Stimulated activated CD8-positive, alpha-beta memory T cell treated with anti-CD3 and anti-CD28 coated beads, Interleukin-7, amount 100 ng/mL, for 1 hour (primary cell): ENCODE results near the gene QSOX1.

ENCODE experiments used
- DNase-seq, 2 donors: peaks; one replicate each; pipeline ENCODE4 v3.0.0-alpha.2; 2020; ENCODE audit warnings: low read depth in 2 of 2

The QSOX1 gene

GRCh38 chr1:180234369-180235076 lies 79.9 kb downstream of the QSOX1 start:
- DNase-seq: no peak

DNA sequence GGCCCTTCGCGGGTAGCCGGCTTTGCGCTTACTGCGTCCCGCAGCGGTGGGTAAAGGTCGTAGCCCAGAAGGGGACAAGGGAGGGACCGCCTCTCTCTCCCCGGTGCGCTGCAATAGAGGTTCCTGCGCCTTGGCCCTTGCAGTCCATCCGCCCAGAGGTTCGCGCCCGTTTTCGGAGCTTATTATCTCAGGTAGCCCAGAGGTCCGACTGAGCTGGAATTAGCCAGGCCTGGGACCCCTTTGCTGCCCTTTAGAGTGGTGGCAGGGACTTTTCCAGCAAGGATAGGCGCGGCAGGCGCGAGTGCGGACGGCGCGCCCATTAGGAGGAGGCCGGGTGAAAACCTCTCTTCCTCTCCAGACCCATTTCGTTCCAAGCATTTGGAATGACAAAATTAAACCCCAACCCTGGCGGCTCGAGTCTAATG lies 80.4 kb downstream of the QSOX1 start:
- DNase-seq: no peak

- no peak for DNase-seq
Observed at GRCh38 chr1:180235502-180236239, 81.0 kb downstream of the QSOX1 start.

DNA sequence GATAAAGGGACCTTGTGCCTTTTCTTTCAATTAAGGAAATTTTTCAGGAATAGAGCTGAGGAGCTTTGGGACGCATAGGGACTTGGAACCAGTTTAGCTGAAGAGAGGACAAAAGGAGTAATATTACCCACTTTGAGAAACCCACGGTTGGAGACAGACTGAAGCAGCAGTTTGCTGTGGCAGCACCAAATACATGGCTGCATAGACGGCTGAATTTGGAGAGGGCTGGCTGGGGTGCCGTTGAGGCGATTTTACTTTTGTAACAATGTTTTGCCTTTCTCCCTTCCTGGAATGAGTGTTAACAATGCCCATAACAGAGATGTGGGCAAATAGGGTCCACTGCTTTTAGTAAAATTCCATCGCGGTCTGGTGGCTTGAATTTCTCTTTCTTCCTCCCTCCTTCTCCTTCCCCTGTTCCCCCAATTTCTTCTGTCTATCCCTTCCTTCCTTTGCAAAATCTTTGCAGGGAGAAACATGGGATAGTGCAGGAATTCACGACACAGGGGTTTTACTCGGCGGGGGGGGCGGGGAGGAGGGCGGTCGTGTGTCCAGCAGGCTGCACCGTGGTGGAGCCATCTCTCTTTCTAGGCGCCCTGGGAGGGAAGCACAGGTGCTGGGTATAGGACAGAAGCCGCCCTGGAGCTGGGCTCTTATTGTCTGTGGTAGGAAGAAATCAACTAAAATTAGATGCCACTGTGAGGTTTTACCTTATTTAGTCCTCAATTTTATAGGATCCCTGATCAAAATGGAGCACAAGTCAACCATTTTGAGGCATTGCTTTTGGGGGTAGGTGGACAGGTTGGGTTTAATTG lies 82.2 kb downstream of the QSOX1 start:
- no peak for DNase-seq

DNA sequence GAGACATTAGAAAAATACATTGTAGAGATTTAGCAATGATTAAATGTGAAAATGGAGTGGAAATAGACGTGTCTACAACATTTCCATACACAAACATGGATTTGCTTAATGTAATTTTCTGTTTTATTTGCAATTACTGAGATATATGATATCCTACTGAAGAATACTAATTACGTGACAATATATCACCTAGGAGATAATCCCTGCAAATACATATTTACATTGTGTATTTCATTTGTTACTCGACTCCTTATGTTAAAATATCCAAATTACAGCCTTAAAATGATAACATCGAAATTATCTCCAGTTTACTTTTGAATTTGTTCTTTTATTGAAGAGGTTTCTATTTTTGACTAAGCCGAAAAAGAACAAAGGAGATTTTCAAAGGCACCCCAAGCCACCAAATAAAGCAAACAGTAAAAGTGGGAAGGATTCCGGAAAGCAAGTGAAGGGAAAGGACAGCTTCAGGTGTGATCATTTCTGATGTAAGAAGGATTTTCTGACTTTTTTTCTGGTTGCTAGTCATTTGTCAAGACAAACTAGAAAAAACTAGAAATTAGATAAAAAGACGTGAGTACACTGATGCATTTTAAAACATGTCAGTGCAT lies 83.3 kb downstream of the QSOX1 start:
- DNase-seq: no peak

GRCh38 chr1:180238675-180239074 lies 84.0 kb downstream of the QSOX1 start:
- DNase-seq: no peak

GRCh38 chr1:180239145-180240096 lies 84.8 kb downstream of the QSOX1 start:
- no peak for DNase-seq

DNA sequence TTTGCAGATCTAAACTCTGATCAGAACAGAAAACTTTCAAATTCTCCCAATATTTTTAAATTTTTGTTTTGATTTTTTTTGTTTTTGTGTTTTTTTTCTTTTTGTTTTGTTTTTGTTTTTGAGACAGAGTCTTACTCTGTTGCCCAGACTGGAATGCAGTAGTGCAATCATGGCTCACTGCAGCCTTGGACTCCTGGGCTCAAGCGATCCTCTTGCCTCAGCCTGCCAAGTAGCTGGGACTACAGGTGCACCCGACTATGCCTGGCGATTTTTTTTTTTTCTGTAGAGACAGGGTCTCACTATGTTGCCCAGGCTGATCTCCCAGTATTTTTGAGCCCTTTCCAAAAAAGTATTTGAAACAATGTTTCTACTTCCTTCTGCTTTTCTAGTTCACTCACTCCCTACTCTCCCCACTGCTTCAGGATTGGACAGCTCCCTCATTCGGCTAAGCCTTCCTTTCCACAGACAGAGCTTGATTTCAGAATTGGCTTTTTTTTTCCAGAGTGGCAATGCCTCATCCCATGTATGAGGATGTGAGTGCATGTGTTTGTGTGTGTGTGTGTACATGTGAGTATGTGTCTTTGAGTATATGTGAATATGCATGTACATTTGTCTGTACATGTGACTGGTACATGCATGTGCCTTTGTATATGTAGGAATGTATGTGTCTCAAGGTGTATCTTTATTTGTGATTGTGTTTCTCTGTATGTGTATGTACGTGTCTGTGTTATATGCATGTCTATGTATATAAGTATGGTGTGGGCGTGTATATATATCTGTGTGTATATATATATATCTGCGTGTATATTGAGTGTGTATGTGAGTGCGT lies 87.3 kb downstream of the QSOX1 start:
- no peak for DNase-seq

DNA sequence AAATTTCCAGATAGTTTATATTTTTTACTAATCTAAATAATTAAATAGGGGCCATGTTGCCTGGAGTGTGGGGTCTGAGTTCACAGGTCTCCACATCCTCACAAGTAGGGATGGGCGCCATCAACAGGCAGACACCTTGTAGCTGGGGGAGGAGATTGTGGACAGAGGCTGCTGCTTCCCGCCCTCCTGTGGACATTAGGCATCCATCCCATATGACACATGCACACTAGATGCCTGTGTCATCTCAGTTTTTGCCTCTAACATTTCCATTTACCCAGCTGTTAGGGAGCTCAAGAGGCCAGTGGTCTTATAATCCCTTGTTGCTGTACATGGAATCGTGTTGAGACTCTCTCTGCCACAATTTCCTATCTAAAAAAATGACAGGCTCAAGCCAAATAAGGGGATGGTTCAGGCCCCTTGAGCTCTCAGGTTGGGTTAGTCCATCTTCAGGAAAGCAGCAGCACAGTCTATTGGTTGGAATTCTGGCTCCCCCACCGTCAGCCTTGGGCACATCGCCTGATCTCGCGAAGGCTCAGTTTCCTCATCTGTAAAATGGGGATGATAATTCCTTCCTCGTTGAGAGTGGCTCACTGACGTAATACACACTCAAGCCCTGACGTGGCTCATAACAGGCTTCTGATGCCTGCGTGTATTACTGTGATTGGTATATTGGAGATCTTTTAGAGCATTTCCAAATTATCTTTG lies 89.0 kb downstream of the QSOX1 start:
- no peak for DNase-seq

GRCh38 chr1:180244840-180245239 lies 90.2 kb downstream of the QSOX1 start:
- no peak for DNase-seq

DNA sequence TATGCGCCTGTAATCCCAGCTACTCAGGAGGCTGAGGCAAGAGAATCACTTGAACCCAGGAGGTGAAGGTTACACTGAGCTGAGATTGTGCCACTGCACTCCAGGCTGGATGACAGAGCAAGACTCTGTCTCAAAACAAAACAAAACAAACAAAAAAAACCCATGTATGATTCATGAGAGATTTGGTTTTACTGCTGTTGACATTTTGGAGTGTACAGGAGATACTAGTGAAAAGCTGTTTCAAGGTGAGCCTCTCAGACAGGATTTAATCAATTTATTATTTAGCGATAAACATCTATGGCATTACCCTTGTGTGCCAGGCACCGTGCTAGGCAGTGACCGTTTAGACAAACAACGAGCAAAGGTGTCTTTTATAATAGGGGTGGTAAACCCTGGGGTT lies 91.9 kb downstream of the QSOX1 start:
- no peak for DNase-seq

GRCh38 chr1:180247061-180247460 lies 92.4 kb downstream of the QSOX1 start:
- DNase-seq: no peak

- no peak for DNase-seq
Observed at GRCh38 chr1:180247580-180247979, 92.9 kb downstream of the QSOX1 start.

DNA sequence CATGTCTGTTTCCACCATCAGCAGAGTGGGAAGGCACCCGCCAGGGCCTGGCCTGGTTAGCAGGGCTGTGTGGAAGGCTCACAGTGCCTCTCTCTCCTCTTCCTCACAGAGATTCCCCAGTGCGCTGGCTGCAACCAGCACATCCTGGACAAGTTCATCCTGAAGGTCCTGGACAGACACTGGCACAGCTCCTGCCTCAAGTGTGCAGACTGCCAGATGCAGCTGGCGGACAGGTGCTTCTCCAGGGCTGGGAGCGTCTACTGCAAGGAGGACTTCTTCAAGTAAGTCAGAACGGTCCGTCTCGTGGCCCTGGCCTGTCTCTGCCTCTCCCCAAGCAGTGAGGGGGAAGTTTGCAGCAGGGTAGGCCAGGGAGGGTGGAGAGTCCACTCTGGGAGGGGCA lies 93.5 kb downstream of the QSOX1 start:
- no peak for DNase-seq

- no peak for DNase-seq
Observed at GRCh38 chr1:180248731-180249681, 94.3 kb downstream of the QSOX1 start.

DNA sequence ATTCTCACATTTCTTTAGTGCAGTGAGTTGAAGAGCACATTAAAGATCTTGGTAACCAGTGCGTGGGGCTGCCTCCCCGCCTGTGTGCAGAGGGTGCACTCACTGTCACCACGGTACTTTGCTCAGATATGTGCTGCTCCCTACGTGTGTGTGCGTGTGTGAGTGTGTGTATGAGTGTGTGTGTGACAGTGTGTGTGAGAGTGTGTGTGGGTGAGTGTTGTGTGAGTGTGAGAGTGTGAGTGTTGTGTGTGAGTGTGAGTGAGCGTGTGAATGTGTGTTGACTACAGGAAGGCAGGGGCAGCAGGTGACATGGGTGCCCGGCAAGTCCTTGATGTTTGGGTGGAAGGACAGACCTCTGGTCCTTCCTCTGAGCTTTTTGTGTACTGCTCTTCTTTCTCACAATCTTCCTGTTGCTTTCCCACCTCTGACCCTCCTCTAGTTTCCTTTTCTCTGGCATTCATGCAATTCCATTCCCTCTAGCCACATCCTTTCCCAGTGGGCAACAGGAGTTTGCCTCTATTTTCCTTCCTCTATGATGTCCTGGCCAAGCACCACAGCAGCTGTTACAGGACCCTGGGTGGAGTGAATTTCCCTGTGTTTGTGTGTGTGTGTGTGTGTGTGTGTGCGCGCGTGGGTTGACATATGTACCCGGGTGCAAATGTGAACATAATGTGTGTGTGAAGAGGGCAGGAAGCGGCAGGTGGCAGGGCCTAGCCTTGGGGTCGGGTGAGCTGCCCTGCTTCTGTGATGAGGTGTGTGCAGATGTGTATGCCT lies 95.2 kb downstream of the QSOX1 start:
- DNase-seq: no peak

GRCh38 chr1:180250499-180250770 lies 95.8 kb downstream of the QSOX1 start:
- no peak for DNase-seq
